Trophoblast cell (in vitro differentiated cells and primary cell): ENCODE results near the gene INVS.
A peak's percentile ranks its signal among the peaks of the same experiment; 100 is the strongest.

Experiments
- DNase-seq, 2 donors: peaks; one replicate each; pipeline ENCODE4 v3.0.0-alpha.2; 2016
- H2AFZ ChIP-seq: 2 replicates; pipeline ENCODE4 v1.6.1; 2013; ENCODE audit warnings: low read length, moderate library complexity, mild to moderate bottlenecking; ENCODE audit not compliant: insufficient read depth, poor library complexity
- H2AK5ac ChIP-seq: 2 replicates; pipeline ENCODE4 v1.6.1; 2013; ENCODE audit warnings: mild to moderate bottlenecking, low read length
- H2BK120ac ChIP-seq: 2 replicates; pipeline ENCODE4 v1.6.1; 2013; ENCODE audit warnings: low read length, mild to moderate bottlenecking, moderate library complexity; ENCODE audit not compliant: insufficient read depth, poor library complexity
- H2BK12ac ChIP-seq: 2 replicates; pipeline ENCODE4 v1.6.1; 2013; ENCODE audit warnings: mild to moderate bottlenecking, low read length, moderate library complexity
- H2BK5ac ChIP-seq: 2 replicates; pipeline ENCODE4 v1.6.1; 2013; ENCODE audit warnings: low read length, low read depth, moderate library complexity, mild to moderate bottlenecking; ENCODE audit not compliant: poor library complexity
- H3K14ac ChIP-seq: 2 replicates; pipeline ENCODE4 v1.6.1; 2013; ENCODE audit warnings: mild to moderate bottlenecking, low read length
- H3K18ac ChIP-seq: 2 replicates; pipeline ENCODE4 v1.6.1; 2013; ENCODE audit warnings: mild to moderate bottlenecking, low read length
- H3K23ac ChIP-seq: 2 replicates; pipeline ENCODE4 v1.6.1; 2013; ENCODE audit warnings: low read length
- H3K27ac ChIP-seq: 2 replicates; pipeline ENCODE4 v1.5.1; 2013; ENCODE audit warnings: low read depth, mild to moderate bottlenecking, inconsistent platforms, low read length, moderate library complexity
- H3K27me3 ChIP-seq: 2 replicates; pipeline ENCODE4 v1.6.1; 2013; ENCODE audit warnings: inconsistent platforms, mild to moderate bottlenecking, low read length, moderate library complexity; ENCODE audit not compliant: insufficient read depth
- H3K36me3 ChIP-seq, 2 experiments: 1 replicate in 1 of 2; 2 replicates in 1 of 2; pipeline ENCODE4 v1.6.1; 2013; ENCODE audit warnings: low read length in 2 of 2, mild to moderate bottlenecking in 2 of 2, moderate library complexity in 1 of 2; ENCODE audit not compliant: insufficient read depth in 2 of 2, control insufficient read depth in 1 of 2
- H3K4ac ChIP-seq: 2 replicates; pipeline ENCODE4 v1.6.1; 2013; ENCODE audit warnings: low read depth, mild to moderate bottlenecking, low read length, moderate library complexity
- H3K4me1 ChIP-seq, 2 experiments: 1 replicate in 1 of 2; 2 replicates in 1 of 2; pipeline ENCODE4 v1.6.1; 2013; ENCODE audit warnings: low read length in 2 of 2, mild to moderate bottlenecking in 2 of 2, moderate library complexity in 1 of 2; ENCODE audit not compliant: insufficient read depth in 2 of 2, control insufficient read depth in 1 of 2
- H3K4me2 ChIP-seq: 2 replicates; pipeline ENCODE4 v1.6.1; 2013; ENCODE audit warnings: inconsistent platforms, mild to moderate bottlenecking, low read length, moderate library complexity
- H3K4me3 ChIP-seq: 2 replicates; pipeline ENCODE4 v1.5.1; 2013; ENCODE audit warnings: mild to moderate bottlenecking, low read depth, low read length, inconsistent platforms
- H3K79me1 ChIP-seq: one replicate; pipeline ENCODE4 v1.6.1; 2013; ENCODE audit warnings: low read length
- H3K79me2 ChIP-seq: 2 replicates; pipeline ENCODE4 v1.6.1; 2013; ENCODE audit warnings: low read length, mild to moderate bottlenecking; ENCODE audit not compliant: control insufficient read depth, insufficient read depth, poor library complexity
- H3K9ac ChIP-seq: 2 replicates; pipeline ENCODE4 v1.6.1; 2013; ENCODE audit warnings: mild to moderate bottlenecking, low read length
- H3K9me3 ChIP-seq: 2 replicates; pipeline ENCODE4 v1.6.1; 2013; ENCODE audit warnings: low read depth, mild to moderate bottlenecking, control low read depth, inconsistent platforms, low read length; ENCODE audit not compliant: insufficient read depth
- H4K12ac ChIP-seq: 2 replicates; pipeline ENCODE4 v1.6.1; 2013; ENCODE audit warnings: low read depth, mild to moderate bottlenecking, low read length, moderate library complexity
- H4K8ac ChIP-seq: 2 replicates; pipeline ENCODE4 v1.6.1; 2013; ENCODE audit warnings: low read depth, mild to moderate bottlenecking, low read length, moderate library complexity
- H4K91ac ChIP-seq: one replicate; pipeline ENCODE4 v1.6.1; 2013; ENCODE audit warnings: low read depth, mild to moderate bottlenecking, low read length, moderate library complexity
- WGBS: extraction: QIAGEN DNeasy Blood & Tissue Kit; methylation state at CpG from one replicate; pipeline ENCODE4 v1.1.7; 2013; ENCODE audit warnings: missing lambda C conversion rate; ENCODE audit not compliant: insufficient read length, insufficient coverage; ENCODE audit errors: extremely low coverage; 5-methylcytosine and 5-hydroxymethylcytosine counted together

The INVS gene

GRCh38 chr9:100070104-100071041 is 28.7 kb upstream of the INVS start:
- H3K18ac ChIP-seq = no peak overlapping the region
- no peak overlapping the region for H2BK120ac ChIP-seq
- H3K36me3 ChIP-seq = no peaks in the 10 kb centered on the region
- H3K79me2 ChIP-seq = no peaks in the 10 kb centered on the region
- no peak overlapping the region for H2AK5ac ChIP-seq
- H2BK5ac ChIP-seq = no peak overlapping the region
- H3K9ac ChIP-seq = no peak overlapping the region
- no CpG with 5 or more reads among the region's 2 CpGs for WGBS
- H4K91ac ChIP-seq = no peak overlapping the region
- H3K4me3 ChIP-seq = no peak overlapping the region
- no peaks in the 10 kb centered on the region for H3K9me3 ChIP-seq
- no peak overlapping the region for H4K12ac ChIP-seq
- no peak overlapping the region for H2AFZ ChIP-seq
- H4K8ac ChIP-seq = no peak overlapping the region
- DNase-seq = peak in 1 of 2 donors; percentile 18
- no peaks in the 10 kb centered on the region for H3K79me1 ChIP-seq
- H3K4ac ChIP-seq = no peak overlapping the region
- H3K14ac ChIP-seq = no peak overlapping the region
- H3K23ac ChIP-seq = no peak overlapping the region
- H3K27ac ChIP-seq = no peak overlapping the region
- no peaks in the 10 kb centered on the region for H3K4me1 ChIP-seq
- no peaks in the 10 kb centered on the region for H3K27me3 ChIP-seq
- H3K4me2 ChIP-seq = no peak overlapping the region
- H2BK12ac ChIP-seq = no peak overlapping the region

- no peaks in the 10 kb centered on the region for H3K79me1 ChIP-seq
- no peak overlapping the region for H2AFZ ChIP-seq
- H3K4me1 ChIP-seq = no peaks in the 10 kb centered on the region
- WGBS = no CpG with 5 or more reads among the region's 2 CpGs
- H4K12ac ChIP-seq = no peak overlapping the region
- H3K36me3 ChIP-seq = no peaks in the 10 kb centered on the region
- no peaks in the 10 kb centered on the region for H3K9me3 ChIP-seq
- no peak overlapping the region for H3K4me3 ChIP-seq
- H3K14ac ChIP-seq = no peak overlapping the region
- H3K18ac ChIP-seq = no peak overlapping the region
- H4K8ac ChIP-seq = no peak overlapping the region
- H4K91ac ChIP-seq = no peak overlapping the region
- H3K9ac ChIP-seq = no peak overlapping the region
- no peak overlapping the region for H2BK5ac ChIP-seq
- no peaks in the 10 kb centered on the region for H3K79me2 ChIP-seq
- H3K4me2 ChIP-seq = no peak overlapping the region
- H2BK12ac ChIP-seq = no peak overlapping the region
- no peak overlapping the region for H3K4ac ChIP-seq
- no peak overlapping the region for H3K27ac ChIP-seq
- DNase-seq = peak in 1 of 2 donors; percentile 66
- H2AK5ac ChIP-seq = no peak overlapping the region
- no peaks in the 10 kb centered on the region for H3K27me3 ChIP-seq
- no peak overlapping the region for H3K23ac ChIP-seq
- no peak overlapping the region for H2BK120ac ChIP-seq
These were observed 27.8 kb upstream of the INVS start for GRCh38 chr9:100071271-100071670.

- Histone ChIP-seq H4K12ac (no peak overlapping the region), H3K4me3 (no peak overlapping the region), H3K9me3 (no peaks in the 10 kb centered on the region), H3K4ac (no peak overlapping the region), H3K14ac (no peak overlapping the region), H4K8ac (no peak overlapping the region), H3K4me1 (no peaks in the 10 kb centered on the region), H2AFZ (no peak overlapping the region), H2BK120ac (no peak overlapping the region), H3K4me2 (no peak overlapping the region), H2BK5ac (no peak overlapping the region), H3K36me3 (peaks cover 0 to 2% of the 10 kb centered on the region in 2 experiments), H3K79me2 (no peaks in the 10 kb centered on the region), H4K91ac (no peak overlapping the region), H3K79me1 (no peaks in the 10 kb centered on the region), H3K27ac (no peak overlapping the region), H3K27me3 (no peaks in the 10 kb centered on the region), H2BK12ac (no peak overlapping the region), H3K9ac (no peak overlapping the region), H2AK5ac (no peak overlapping the region), H3K23ac (no peak overlapping the region), H3K18ac (no peak overlapping the region)
- no CpG with 5 or more reads among the region's 2 CpGs for WGBS
- DNase-seq = no peak
These were observed 26.2 kb upstream of the INVS start for GRCh38 chr9:100072805-100073204.

GRCh38 chr9:100074093-100074492 is 24.9 kb upstream of the INVS start:
- no peaks in the 10 kb centered on the region for H3K27me3 ChIP-seq

More at GRCh38 chr9:100074093-100074492, 24.9 kb upstream of the INVS start:
- Histone ChIP-seq H3K9me3 (no peaks in the 10 kb centered on the region), H2AK5ac (no peak overlapping the region), H3K36me3 (peaks cover 0 to 2% of the 10 kb centered on the region in 2 experiments), H3K18ac (no peak overlapping the region), H3K27ac (no peak overlapping the region), H2AFZ (no peak overlapping the region), H4K8ac (no peak overlapping the region), H3K79me1 (no peaks in the 10 kb centered on the region), H3K4me2 (no peak overlapping the region), H4K12ac (no peak overlapping the region), H2BK120ac (no peak overlapping the region), H3K4me3 (no peak overlapping the region), H3K4ac (no peak overlapping the region), H2BK12ac (no peak overlapping the region), H4K91ac (no peak overlapping the region), H3K79me2 (no peaks in the 10 kb centered on the region), H3K4me1 (no peaks in the 10 kb centered on the region), H3K23ac (no peak overlapping the region), H2BK5ac (no peak overlapping the region), H3K9ac (no peak overlapping the region), H3K14ac (no peak overlapping the region)
- DNase-seq = no peak
- no CpG with 5 or more reads among the region's 6 CpGs for WGBS
